Psoas muscle (tissue), 8 donors: ENCODE measurements around the gene LMAN1L. TPM values are rescaled to one million over a fixed set of nuclear protein-coding genes. Genes with fewer than 3 reads are reported as not detected.

Experiments used
- ATAC-seq, 4 donors: fragments of 200-7000 bp; cut with Tn5 transposase; one replicate each; pipeline ENCODE4 v1.9.1; 2020; ENCODE audit warnings: moderate library complexity in 3 of 4, mild to moderate bottlenecking in 2 of 4
- DNase-seq, 2 donors: peaks; one replicate each; pipeline ENCODE4 v3.0.0-alpha.2; 2020
- H3K27ac ChIP-seq: fragments of 200-600 bp; one replicate; pipeline ENCODE4 v1.8.0; 2022
- H3K27me3 ChIP-seq, 3 donors: fragments of 200-600 bp in 1 of 3; one replicate each; pipeline versions ENCODE4 v1.6.1 to v1.8.0; 2013 to 2022; ENCODE audit warnings: low read length in 2 of 3, mild to moderate bottlenecking in 2 of 3, moderate library complexity in 1 of 3; ENCODE audit not compliant: insufficient read depth in 3 of 3
- H3K36me3 ChIP-seq, 2 donors: fragments of 200-600 bp in 1 of 2; one replicate each; pipeline versions ENCODE4 v1.6.1 to v1.8.0; 2013 to 2022; ENCODE audit warnings: low read depth in 1 of 2, mild to moderate bottlenecking in 1 of 2, moderate library complexity in 1 of 2; ENCODE audit not compliant: insufficient read depth in 1 of 2
- H3K4me1 ChIP-seq: fragments of 200-600 bp; one replicate; pipeline ENCODE4 v1.8.0; 2022
- H3K4me3 ChIP-seq: fragments of 200-600 bp; one replicate; pipeline ENCODE4 v1.8.0; 2022; ENCODE audit warnings: mild to moderate bottlenecking
- H3K9me3 ChIP-seq: fragments of 200-600 bp; one replicate; pipeline ENCODE4 v1.8.0; 2022
- CTCF ChIP-seq: fragments of 200-600 bp; IDR thresholded peaks from one replicate; pipeline ENCODE4 v1.8.0; 2022; ENCODE audit warnings: antibody characterized with exemption
- WGBS, 3 donors: extraction: QIAGEN DNeasy Blood & Tissue Kit; methylation state at CpG; one replicate each; pipeline versions ENCODE4 v1.1.6 to v1.1.7; 2013; 5-methylcytosine and 5-hydroxymethylcytosine counted together
- intact Hi-C, 2 donors: fragments of 100-400 bp; cut with DNase I; formaldehyde crosslinking; loops; one replicate each; pipeline versions ENCODE4 v1.11.0 to v1.14.2; 2022
- polyA plus RNA-seq, 3 donors: library from polyadenylated mRNA; stranded (reverse); fragments of 200-250 nt; gene quantifications; one replicate each; pipeline ENCODE4 v1.2.3, GENCODE V29; 2013
- total RNA-seq, 4 donors: library from RNA; stranded (reverse); fragmentation: NEBNext Ultra II Directional in 2 of 4; extraction: Animal tissue kit (Norgen Biotek cat#: 25700) in 2 of 4; gene quantifications; one replicate each; pipeline versions ENCODE4 v1.2.1 to v1.2.4, GENCODE V29; 2021 to 2023
- donor health status: healthy with polysubstance abuse.
- donor health status: DM: no; HTN: no; CAD: no; lungs with moderate emphysema.
- donor health status: Bipolar disorder and iron deficiency.
- donor health status: healthy.
- donor health status: DM: yes; HTN: yes; CAD: no.
- donor health status: DM: no; HTN: no; CAD: no.
- donor health status: DM: no; HTN: no; CAD: no.
- donor health status: DM: yes; HTN: yes; CAD: no.

LMAN1L gene
- total and polyA plus RNA-seq, 7 donors: 0.36 to 0.66 TPM; not detected in 5

GRCh38 chr15:74768771-74769342 lies 43.8 kb upstream of the LMAN1L start:
- H3K4me1 ChIP-seq: no peaks in the 10 kb centered on the region
- H3K27me3 ChIP-seq: peaks cover 0 to under 1% (median 0%) of the 10 kb centered on the region in 3 donors
- no peaks in the 10 kb centered on the region for H3K36me3 ChIP-seq
- peak; percentile 83 for TF ChIP-seq CTCF
- DNase-seq (peak in 1 of 2 donors; percentile 78), ATAC-seq (peak; percentile 65 to 82 (median 76))
- no peak overlapping the region for H3K27ac ChIP-seq
- H3K9me3 ChIP-seq: no peaks in the 10 kb centered on the region
- intact Hi-C loops: loop anchor here (1.0 to 5.0 kb wide), 2 partner anchors 134 to 392 kb away; no protein-coding TSS in a partner anchor
- 1 to 5% (median 4%) methylated on average over 9 of the region's 9 CpGs for WGBS, 3 donors
- no peak overlapping the region for H3K4me3 ChIP-seq

GRCh38 chr15:74769463-74770025 lies 43.1 kb upstream of the LMAN1L start:
- Histone ChIP-seq H3K4me1 (no peaks in the 10 kb centered on the region), H3K27ac (no peak overlapping the region), H3K27me3 (no peaks in the 10 kb centered on the region), H3K36me3 (no peaks in the 10 kb centered on the region), H3K9me3 (no peaks in the 10 kb centered on the region), H3K4me3 (no peak overlapping the region)
- intact Hi-C loops: loop anchor here (2.0 to 5.0 kb wide), 3 partner anchors 179 to 392 kb away; no protein-coding TSS in a partner anchor
- TF ChIP-seq CTCF: no peak
- no peak for DNase-seq
- no peak for ATAC-seq
- WGBS, 3 donors: 42 to 60% (median 49%) methylated on average over 7 of the region's 7 CpGs

GRCh38 chr15:74770211-74770903 lies 42.3 kb upstream of the LMAN1L start:
- no peaks in the 10 kb centered on the region for H3K4me1 ChIP-seq
- H3K36me3 ChIP-seq: no peaks in the 10 kb centered on the region
- no peak for DNase-seq
- TF ChIP-seq CTCF: no peak
- no peak overlapping the region for H3K27ac ChIP-seq
- intact Hi-C loops: loop anchor here (2.0 to 5.0 kb wide), 2 partner anchors 178 to 182 kb away; no protein-coding TSS in a partner anchor
- no peaks in the 10 kb centered on the region for H3K9me3 ChIP-seq
- ATAC-seq: no peak
- no peaks in the 10 kb centered on the region for H3K27me3 ChIP-seq
- 32 to 54% (median 34%) methylated on average over 4 of the region's 4 CpGs for WGBS, 3 donors
- no peak overlapping the region for H3K4me3 ChIP-seq

- DNase-seq (no peak), ATAC-seq (no peak)
- no peak for TF ChIP-seq CTCF
- Histone ChIP-seq H3K4me1 (no peaks in the 10 kb centered on the region), H3K27ac (no peak overlapping the region), H3K4me3 (no peak overlapping the region), H3K27me3 (no peaks in the 10 kb centered on the region), H3K9me3 (no peaks in the 10 kb centered on the region), H3K36me3 (no peaks in the 10 kb centered on the region)
- 85 to 87% (median 85%) methylated on average over 5 of the region's 5 CpGs for WGBS, 3 donors
- intact Hi-C loops: loop anchor here in 1 of 2 donors (5.0 kb wide), 1 partner anchor 179 kb away; no protein-coding TSS in a partner anchor
These were observed 39.3 kb upstream of the LMAN1L start for GRCh38 chr15:74773329-74773728.
